SK-N-SH (cell line): ENCODE measurements around the gene LILRB3.

Source experiments
- CTCF ChIP-seq: fragments of 200-600 bp; sonication (generic); IDR thresholded peaks from 2 replicates; pipeline ENCODE4 v1.6.1; 2017; ENCODE audit warnings: antibody characterized with exemption, mild to moderate bottlenecking, moderate library complexity
- EZH2phosphoT487 ChIP-seq: fragments of 200-600 bp; sonication (generic); IDR thresholded peaks from 2 replicates; pipeline ENCODE4 v1.6.1; 2017; ENCODE audit warnings: low read depth, mixed run types, mild to moderate bottlenecking, antibody characterized with exemption, moderate library complexity, borderline replicate concordance
- FOSL2 ChIP-seq: IDR thresholded peaks from 2 replicates; pipeline ENCODE4 v1.4.0; 2012; ENCODE audit warnings: low read depth, mild to moderate bottlenecking, moderate library complexity, borderline replicate concordance
- RAD21 ChIP-seq: IDR thresholded peaks from 2 replicates; pipeline ENCODE4 v1.6.1; 2012; ENCODE audit warnings: mild to moderate bottlenecking, low read length
- SIN3A ChIP-seq: IDR thresholded peaks from 2 replicates; pipeline ENCODE4 v1.6.1; 2012; ENCODE audit warnings: low read depth, mild to moderate bottlenecking, low read length, moderate library complexity, borderline replicate concordance

- no peak for TF ChIP-seq RAD21
- no peak for TF ChIP-seq EZH2phosphoT487
- TF ChIP-seq CTCF: no peak
- TF ChIP-seq FOSL2: no peak
- TF ChIP-seq SIN3A: no peak
Observed at GRCh38 chr19:54173951-54174834, 48.6 kb downstream of the LILRB3 start.
